ENCODE measurements around the gene ACTR10. TPM values are rescaled to one million over a fixed set of nuclear protein-coding genes. Genes with fewer than 3 reads are reported as not detected.

ACTR10 gene
- total and polyA plus RNA-seq, 10 donors, result 42.0 to 74.5 (median 55.8) TPM

- DNase-seq, result no peak
- 7 to 21% (median 17%) methylated on average over 4 of the region's 4 CpGs for WGBS, 5 donors
- TF ChIP-seq CTCF (IDR thresholded peaks at IDR 0.05 in 8 of 11, conservative IDR thresholded peaks at IDR 0.05 in 3 of 11) (no peak), POLR2AphosphoS5 (IDR thresholded peaks at IDR 0.05) (peak in 1 of 3 donors; percentile 60), POLR2A (IDR thresholded peaks at IDR 0.05) (no peak)
- H3K36me3 ChIP-seq, result peaks cover 0 to 87% (median 50%) of the 10 kb centered on the region in 6 donors
- peak overlapping the region in 1 of 8 donors; percentile 15 for H3K4me3 ChIP-seq
- peak overlapping the region; percentile 62 to 87 (median 79) for H3K27ac ChIP-seq
- intact Hi-C loops (cut with DNase I; ENCODE audit: low total_unique reads), result no loop called here
- peaks cover 21 to 97% (median 39%) of the 10 kb centered on the region in 6 donors for H3K4me1 ChIP-seq
- no peaks in the 10 kb centered on the region for H3K9me3 ChIP-seq
- no peaks in the 10 kb centered on the region for H3K27me3 ChIP-seq (replicated peaks in 1 of 7)
Observed at GRCh38 chr14:58280954-58281787, 81.2 kb downstream of the ACTR10 start.

DNA sequence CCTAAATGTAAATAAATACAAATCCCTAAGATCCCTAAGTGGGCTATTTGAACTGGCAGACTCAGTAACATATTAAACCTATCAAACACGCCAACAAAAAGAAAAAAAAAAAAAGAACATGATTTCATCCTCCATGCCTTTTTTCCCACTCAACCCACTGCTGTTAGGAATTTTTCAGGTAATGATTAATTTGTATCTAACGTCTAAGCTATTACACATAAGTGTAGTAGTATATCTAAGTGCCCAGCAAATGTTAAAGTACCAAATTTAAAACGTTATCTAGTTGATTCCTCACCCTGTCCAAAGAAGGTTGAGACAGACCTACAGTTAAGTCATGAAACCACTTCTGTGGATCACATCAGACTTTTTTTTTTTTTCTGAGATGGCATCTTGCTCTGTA is 82.0 kb downstream of the ACTR10 start:
- Histone ChIP-seq H3K27me3 (replicated peaks in 1 of 7) (no peaks in the 10 kb centered on the region), H3K36me3 (peaks cover 0 to 87% (median 56%) of the 10 kb centered on the region in 6 donors), H3K9me3 (no peaks in the 10 kb centered on the region), H3K27ac (peak overlapping the region; percentile 62 to 87 (median 79)), H3K4me3 (no peak overlapping the region), H3K4me1 (peaks cover 20 to 93% (median 34%) of the 10 kb centered on the region in 6 donors)
- intact Hi-C loops (cut with DNase I; ENCODE audit: low total_unique reads), result no loop called here
- TF ChIP-seq CTCF (IDR thresholded peaks at IDR 0.05 in 8 of 11, conservative IDR thresholded peaks at IDR 0.05 in 3 of 11) (no peak), POLR2A (IDR thresholded peaks at IDR 0.05) (no peak), POLR2AphosphoS5 (IDR thresholded peaks at IDR 0.05) (no peak)
- DNase-seq, result no peak
- WGBS, 5 donors, result 64 to 71% (median 67%) methylated on average over 3 of the region's 3 CpGs

GRCh38 chr14:58282925-58283593 is 83.1 kb downstream of the ACTR10 start:
- Histone ChIP-seq H3K27me3 (replicated peaks in 1 of 7) (no peaks in the 10 kb centered on the region), H3K27ac (peak overlapping the region in 5 of 8 donors; percentile 4 to 87 (median 83)), H3K36me3 (peaks cover 0 to 87% (median 53%) of the 10 kb centered on the region in 6 donors), H3K9me3 (no peaks in the 10 kb centered on the region), H3K4me1 (peaks cover 20 to 91% (median 36%) of the 10 kb centered on the region in 6 donors), H3K4me3 (no peak overlapping the region)
- intact Hi-C loops (cut with DNase I; ENCODE audit: low total_unique reads), result no loop called here
- DNase-seq, result no peak
- WGBS, 5 donors, result 80 to 87% (median 82%) methylated on average over 4 of the region's 4 CpGs
- TF ChIP-seq CTCF (IDR thresholded peaks at IDR 0.05 in 8 of 11, conservative IDR thresholded peaks at IDR 0.05 in 3 of 11), result no peak
- no peak for TF ChIP-seq POLR2A (IDR thresholded peaks at IDR 0.05)
- TF ChIP-seq POLR2AphosphoS5 (IDR thresholded peaks at IDR 0.05), result no peak

- DNase-seq, result no peak
- intact Hi-C loops (cut with DNase I; ENCODE audit: low total_unique reads), result no loop called here
- Histone ChIP-seq H3K27ac (peak overlapping the region in 2 of 8 donors; percentile 83 to 87), H3K4me3 (no peak overlapping the region), H3K36me3 (peaks cover 0 to 87% (median 50%) of the 10 kb centered on the region in 6 donors), H3K27me3 (replicated peaks in 1 of 7) (no peaks in the 10 kb centered on the region), H3K9me3 (no peaks in the 10 kb centered on the region), H3K4me1 (peaks cover 21 to 92% (median 37%) of the 10 kb centered on the region in 6 donors)
- no peak for TF ChIP-seq POLR2AphosphoS5 (IDR thresholded peaks at IDR 0.05)
- no peak for TF ChIP-seq POLR2A (IDR thresholded peaks at IDR 0.05)
- no peak for TF ChIP-seq CTCF (IDR thresholded peaks at IDR 0.05 in 8 of 11, conservative IDR thresholded peaks at IDR 0.05 in 3 of 11)
Observed at GRCh38 chr14:58283730-58284129, 83.8 kb downstream of the ACTR10 start.

Measured in spleen (tissue), 11 donors.